HG03060 (cell line): Measurements from ENCODE around the gene TMEM219.
"Not testable (repeated sequence)": the region's sequence is repeated elsewhere in the genome, so short reads cannot be mapped to it uniquely, and the experiment has no call there.

Source experiments
- ATAC-seq: cut with Tn5 transposase; IDR thresholded peaks from one replicate; pipeline ENCODE4 v1.9.1; 2021; ENCODE audit warnings: low read depth, moderate number of reproducible peaks; ENCODE audit not compliant: unreplicated experiment

Gene TMEM219

DNA sequence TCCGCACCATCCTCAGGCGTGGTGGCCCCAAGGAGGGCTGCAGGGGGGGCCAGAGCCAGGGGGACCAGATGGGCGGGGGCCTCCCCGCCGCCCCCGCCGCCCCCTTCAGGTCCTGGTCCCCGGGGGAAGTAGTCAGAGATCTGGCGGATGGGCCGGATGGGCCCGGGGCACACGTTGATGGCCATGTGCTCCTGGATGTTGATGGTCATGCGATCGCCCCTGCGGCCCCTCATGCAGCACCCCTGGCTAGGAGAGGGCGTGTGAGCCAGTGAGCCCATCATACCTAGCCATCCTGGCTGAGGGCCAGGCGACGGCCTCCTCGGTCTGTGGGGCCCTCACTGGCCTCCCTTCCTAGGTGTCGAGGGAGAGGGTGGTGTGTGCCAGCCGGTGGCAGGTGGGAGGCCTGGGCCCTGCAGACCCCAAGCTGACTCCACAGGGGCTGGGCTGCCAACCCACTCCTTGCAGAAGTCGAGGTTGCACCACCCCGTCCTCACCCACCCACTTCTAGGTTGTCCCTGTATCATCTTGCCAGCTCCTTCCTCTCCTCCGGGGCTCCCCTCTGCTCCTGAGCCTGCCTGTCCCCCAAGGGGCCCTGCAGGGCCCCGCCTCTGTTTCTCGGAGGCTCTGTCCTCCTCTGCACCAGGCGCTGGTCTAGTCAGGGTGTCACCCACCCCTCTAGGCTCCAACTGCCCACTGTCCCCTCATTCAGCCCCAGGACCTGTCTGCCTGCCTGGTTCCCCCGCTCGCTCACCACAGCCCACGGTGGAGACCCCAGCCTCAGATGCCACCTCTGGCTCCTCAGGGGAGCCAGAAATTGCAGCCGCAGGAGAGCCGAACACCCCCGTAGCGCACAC is 48.3 kb downstream of the TMEM219 start:
- ATAC-seq: no peak

- ATAC-seq: no peak
Measured at GRCh38 chr16:30010844-30011713, 49.2 kb downstream of the TMEM219 start, which contains the start of gene DOC2A. Gene DOC2A, minus strand, starts transcription at chr16:30011027. Its CDS starts 805 bp downstream, at chr16:30010222.

GRCh38 chr16:30011714-30012504 is 50.0 kb downstream of the TMEM219 start:
- no peak for ATAC-seq

GRCh38 chr16:30012598-30012997 is 50.7 kb downstream of the TMEM219 start:
- not testable (repeated sequence) for ATAC-seq

- not testable (repeated sequence) for ATAC-seq
Measured at GRCh38 chr16:30015450-30015849, 53.6 kb downstream of the TMEM219 start.

- no peak for ATAC-seq
Measured at GRCh38 chr16:30016555-30017276, 54.8 kb downstream of the TMEM219 start.

DNA sequence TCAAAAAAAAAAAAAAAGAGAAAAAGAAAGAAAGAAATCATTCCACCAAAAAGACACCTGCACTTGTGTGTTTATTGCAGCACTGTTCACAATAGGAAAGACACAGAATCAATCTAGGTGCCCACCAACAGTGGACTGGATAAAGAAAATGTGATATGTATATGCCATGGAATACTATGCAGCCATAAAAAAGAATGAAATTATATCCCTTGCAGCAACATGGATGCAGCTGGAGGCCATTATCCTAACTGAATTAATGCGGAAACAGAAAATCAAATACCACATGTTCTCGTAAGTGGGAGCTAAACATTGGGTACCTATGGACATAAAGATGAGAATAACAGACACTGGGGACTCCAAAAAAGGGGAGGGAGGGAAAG is 55.4 kb downstream of the TMEM219 start:
- no peak for ATAC-seq

DNA sequence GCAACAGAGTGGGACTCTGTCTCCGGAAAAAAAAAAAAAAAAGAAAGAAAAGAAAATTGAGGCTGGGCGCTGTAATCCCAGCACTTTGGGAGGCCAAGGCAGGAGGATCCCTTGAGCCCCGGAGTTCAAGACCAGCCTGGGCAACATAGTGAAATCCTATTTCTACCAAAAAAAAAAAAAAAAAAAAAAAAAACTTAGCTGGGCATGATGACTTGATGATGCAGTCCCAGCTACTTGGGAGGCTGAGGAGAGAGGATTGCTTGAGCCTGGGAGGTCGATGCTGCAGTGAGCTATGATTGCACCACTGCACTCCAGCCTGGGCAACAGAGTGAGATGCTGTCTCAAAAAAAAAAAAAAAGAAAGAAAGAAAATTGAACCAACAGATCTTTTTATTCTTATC is 56.1 kb downstream of the TMEM219 start:
- not testable (repeated sequence) for ATAC-seq

- no peak for ATAC-seq
Measured at GRCh38 chr16:30018731-30019158, 56.9 kb downstream of the TMEM219 start.
